Ramos (cell line): ENCODE results near the gene DNER.

Experiments used
- in situ Hi-C: fragments of 300-500 bp; cut with MboI; formaldehyde crosslinking; loops from one replicate; pipeline ENCODE4 v1.14.3; 2022; ENCODE audit warnings: low sequenced_read_pairs; ENCODE audit not compliant: unreplicated experiment

The DNER gene

DNA sequence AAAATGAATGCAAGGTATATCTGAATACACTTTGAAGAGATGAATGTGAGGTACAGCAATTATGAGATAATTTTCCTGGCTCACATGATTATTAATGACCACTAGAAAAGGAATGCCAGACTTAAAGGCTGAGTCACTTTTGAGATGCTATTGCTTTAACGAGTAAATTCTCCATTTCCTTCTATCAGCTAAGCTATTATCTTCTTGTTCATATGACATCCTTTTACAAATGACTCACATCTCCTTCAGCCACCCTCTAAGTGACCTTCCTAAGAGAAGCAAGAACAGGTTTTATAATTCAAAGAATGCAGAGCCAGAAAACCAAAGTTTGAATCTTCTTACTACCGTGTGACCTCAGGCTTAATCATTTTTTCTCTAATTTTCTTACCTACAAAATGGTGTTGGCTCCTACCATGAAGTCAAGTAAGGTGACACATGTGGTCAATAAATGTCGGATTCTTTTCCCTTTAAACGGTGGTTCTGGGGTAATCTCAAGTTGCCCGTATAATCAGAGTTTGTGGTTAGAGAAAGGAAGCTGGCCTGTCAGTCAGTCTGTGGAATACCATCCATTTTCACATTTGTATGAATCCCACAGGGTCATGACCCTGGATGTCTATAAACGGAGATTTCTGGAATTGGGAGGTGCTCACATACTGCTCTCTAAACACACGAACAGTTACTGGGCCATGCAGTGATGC is 259.3 kb downstream of the DNER start:
- in situ Hi-C loops = no loop called here

DNA sequence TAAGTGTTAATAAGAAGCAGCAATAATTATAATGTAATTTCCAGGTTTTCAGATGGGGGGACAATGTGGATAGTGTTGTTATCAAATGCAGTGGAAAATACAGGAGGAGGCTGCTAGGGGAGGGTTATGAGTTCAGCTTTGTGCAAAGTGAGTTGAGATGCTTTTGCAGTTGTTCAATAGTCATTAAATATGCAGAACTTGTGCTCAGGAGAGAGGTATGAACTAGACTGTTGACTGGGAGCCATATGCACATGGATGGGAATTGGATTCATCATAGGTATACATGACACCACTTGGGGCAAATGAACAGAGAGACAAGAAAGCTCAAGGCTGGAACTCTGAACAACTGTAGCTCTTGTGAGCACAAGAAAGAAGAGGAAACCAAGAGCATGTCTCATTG is 261.1 kb downstream of the DNER start:
- in situ Hi-C loops = no loop called here

DNA sequence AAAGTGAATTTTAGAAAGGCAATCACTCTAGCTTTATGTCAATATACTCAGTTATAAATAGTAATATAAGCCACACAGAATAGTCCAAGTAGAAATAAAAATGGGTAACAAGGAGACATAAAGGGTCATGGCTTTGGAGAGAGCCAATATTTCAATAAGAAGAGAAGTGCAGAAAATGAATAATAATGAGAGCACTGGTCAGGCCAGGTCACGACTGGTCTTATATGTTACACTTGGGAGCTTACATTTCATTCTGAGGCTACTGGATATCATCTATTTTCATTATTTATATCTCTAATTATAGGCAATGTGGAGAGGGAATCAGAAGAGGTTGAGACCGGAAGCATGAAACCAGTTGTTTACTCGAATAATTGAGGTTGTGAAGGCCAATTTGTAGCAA is 262.5 kb downstream of the DNER start:
- in situ Hi-C loops = no loop called here

GRCh38 chr2:229447227-229447626 is 267.1 kb downstream of the DNER start:
- in situ Hi-C loops = no loop called here

GRCh38 chr2:229446350-229446749 is 268.0 kb downstream of the DNER start:
- in situ Hi-C loops = no loop called here

GRCh38 chr2:229445501-229446211 is 268.7 kb downstream of the DNER start:
- in situ Hi-C loops = no loop called here

- in situ Hi-C loops = no loop called here
Measured at GRCh38 chr2:229445019-229445418, 269.3 kb downstream of the DNER start.

GRCh38 chr2:229443546-229444268 is 270.6 kb downstream of the DNER start:
- in situ Hi-C loops = no loop called here

DNA sequence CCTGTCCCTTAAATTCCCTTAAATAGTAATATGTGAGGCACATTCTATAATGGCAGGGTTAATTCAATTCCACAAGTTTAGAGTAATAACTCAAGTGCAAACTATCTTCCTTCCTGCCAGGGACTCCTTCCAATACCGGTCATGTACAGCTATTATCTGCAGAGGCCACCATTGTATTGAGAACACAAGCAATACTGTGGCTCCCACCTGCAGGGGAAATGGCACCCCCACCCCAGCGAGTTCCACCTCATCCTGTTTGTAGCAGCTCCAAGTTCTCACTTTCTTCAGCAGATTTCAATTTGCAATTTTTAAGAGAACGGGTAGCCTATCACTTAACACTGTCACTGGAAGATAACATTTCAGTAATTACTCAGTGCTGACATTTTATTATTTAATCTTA is 271.2 kb downstream of the DNER start:
- in situ Hi-C loops = no loop called here

DNA sequence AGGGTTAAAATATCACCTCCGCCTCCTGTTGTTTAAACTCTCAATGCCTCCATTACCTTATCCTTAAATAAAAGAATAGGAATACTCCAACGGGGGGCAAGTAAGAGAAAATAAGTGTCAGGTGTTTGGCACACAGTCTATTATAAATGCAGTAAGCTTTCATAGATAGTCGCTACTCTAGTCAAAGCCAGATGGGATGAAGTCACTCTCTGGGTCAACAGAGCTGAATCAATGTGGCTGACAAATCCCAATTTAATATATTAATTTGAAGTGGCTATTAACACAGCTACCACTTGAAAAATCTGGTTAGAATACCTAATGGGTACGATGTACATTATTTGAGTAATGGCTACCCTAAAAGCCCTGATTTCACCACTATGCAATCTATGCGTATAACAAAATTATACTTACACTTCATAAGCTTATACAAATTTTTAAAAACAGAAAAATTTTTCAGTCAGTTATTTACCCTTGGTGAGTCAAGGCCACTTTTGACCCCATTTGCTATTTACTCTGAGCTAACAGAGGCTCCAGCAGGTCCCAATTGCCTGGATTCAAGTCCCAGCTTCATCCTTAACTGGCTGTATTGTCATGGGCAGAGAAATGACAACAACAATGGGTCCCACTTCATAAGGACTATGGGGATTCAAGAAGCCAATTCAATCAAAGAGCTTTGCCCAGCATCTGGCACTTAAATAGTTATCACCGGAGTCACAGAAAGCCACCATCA is 275.8 kb downstream of the DNER start:
- in situ Hi-C loops = no loop called here

DNA sequence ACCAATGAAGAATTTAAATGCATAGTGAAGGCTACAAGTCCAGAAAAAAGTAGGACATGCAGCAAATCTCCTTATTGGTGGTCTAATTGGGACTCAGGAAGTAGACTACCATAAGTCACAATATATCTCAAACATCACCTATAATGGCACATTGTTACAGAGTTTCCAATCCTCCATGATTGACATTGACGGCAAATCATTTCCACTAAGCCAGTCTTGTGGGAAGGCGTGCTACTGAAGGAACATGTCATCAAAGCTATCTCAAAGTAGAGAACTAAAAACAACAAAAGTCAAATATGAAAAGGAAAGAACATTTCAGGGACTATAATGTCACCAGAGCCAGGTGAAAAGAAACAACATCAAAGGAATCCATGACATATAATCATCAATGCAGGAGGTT is 276.9 kb downstream of the DNER start:
- in situ Hi-C loops = no loop called here

DNA sequence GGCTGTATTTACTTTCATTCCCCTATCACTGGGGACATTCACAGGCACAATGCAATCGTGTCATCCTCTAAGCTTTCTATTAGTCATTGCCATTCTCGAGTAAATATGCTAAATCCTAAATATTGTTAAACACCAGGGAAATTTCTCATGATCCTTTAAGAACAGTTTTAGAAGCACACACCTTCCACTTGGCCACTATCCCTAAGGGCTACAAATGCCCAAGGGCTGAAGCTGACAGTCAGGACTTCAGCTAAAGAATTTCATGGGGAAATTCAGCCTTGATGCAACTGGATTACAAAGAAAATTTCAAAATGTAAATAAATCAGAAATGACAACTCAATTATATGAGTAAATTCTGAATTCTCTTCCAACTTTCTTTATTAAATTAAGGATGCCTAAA is 280.2 kb downstream of the DNER start:
- in situ Hi-C loops = no loop called here

- in situ Hi-C loops = no loop called here
Measured at GRCh38 chr2:229433351-229433750, 281.0 kb downstream of the DNER start.

DNA sequence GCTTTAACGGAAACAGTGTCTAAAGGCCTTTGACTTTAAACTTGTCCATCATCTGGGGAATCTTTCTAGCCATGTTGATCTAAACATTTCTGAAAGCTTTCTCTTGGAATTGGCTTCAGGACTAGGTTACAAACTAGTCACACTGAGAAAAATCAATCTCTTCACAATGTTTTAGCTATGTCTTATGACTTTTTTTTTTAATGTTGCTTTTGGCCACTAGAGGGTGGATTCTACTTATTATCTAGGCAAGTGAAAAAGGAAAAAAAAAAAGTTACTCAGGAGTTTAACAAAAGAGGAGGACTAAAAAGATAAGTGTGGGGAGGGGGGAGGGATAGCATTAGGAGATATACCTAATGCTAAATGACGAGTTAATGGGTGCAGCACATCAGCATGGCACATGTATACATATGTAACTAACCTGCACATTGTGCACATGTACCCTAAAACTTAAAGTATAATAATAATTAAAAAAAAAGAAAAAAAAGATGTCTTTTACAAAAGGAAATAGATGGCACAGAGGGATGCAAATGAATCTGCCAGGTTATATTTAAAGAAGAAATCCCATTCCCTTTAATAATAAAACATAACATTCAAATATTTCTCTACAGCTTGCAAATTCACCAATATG is 282.9 kb downstream of the DNER start:
- in situ Hi-C loops = no loop called here

DNA sequence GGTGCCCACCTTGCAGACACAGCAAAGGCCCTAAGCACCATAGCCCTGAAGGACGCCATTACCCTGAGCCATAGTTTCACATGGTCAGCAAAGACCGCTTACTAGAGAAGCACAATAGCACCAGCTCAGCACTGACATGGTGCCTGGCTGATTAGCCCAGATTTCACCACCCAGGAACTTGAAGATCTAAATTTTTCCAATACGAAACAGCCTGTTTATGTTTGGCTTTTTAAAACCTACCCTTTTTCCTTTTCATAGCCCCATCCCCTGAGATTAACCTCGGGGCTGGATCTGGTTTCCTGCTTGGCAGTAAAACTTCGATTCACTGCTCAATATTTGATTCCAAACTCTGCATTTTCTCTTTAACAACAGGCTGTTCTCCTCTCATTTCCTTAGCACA is 284.8 kb downstream of the DNER start:
- in situ Hi-C loops = no loop called here

GRCh38 chr2:229426464-229426863 is 287.9 kb downstream of the DNER start:
- in situ Hi-C loops = no loop called here

DNA sequence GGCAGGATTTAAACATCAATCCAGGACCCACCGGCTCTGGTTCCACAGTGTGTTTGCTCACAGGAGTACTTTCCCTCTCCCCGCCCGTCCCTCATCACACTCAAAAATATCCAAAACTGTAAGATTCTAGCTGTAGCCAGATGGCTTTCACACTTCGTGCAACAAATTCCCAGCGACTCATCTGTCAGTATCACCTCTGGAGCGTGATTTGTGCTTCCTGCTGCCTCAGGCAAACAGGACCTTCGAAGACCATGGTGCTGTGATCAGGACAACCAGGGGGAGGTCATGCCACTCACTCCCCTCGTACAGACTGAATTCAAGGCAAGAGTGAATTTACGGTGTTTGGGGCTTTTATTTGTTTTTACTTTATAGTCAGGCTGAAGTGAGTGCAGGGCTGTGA is 288.8 kb downstream of the DNER start:
- in situ Hi-C loops = no loop called here

- in situ Hi-C loops = no loop called here
Measured at GRCh38 chr2:229422063-229422462, 292.3 kb downstream of the DNER start.

DNA sequence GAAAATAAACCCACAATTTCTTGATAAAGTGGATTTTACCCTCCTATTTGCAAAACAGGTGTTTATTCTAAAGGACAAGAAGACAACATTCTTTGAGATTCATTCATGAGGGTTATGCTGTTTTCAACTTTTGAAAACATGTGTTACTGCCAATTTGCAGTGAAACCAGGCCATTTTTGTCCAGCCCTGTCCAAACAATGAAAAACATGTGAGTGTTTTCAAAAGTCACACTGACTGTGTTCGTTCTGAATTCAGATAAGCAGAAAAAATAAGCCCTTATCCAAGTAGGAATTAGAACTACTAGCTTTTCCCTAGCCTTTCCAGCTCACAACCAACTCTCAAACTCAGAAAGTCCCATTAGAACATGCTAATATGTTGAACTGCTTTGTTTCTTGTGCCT is 295.2 kb downstream of the DNER start:
- in situ Hi-C loops = no loop called here

DNA sequence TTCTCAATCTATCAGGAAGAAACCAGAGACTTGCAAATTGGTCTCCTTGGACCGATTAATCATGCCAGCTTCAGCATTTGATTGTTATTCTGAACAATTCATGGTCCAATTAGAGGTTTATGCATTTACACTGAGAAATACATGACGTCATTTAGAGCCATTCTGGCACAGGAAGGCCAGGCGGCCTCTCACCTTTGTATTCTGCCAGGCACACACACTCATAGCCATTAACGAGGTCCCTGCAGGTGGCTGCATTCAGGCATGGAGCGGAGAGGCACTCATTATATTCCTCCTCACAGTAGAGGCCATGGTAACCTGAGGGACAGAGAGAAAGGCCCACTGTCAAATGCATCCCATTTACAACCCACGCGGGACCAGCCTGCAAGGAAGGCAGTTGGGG is 296.4 kb downstream of the DNER start:
- in situ Hi-C loops = no loop called here
